Lung (tissue), 12 donors: ENCODE measurements around the gene TOM1L2. TPM values are rescaled to one million over a fixed set of nuclear protein-coding genes. Genes with fewer than 3 reads are reported as not detected.

Source experiments
- ATAC-seq: fragments of 200-7000 bp; cut with Tn5 transposase; one replicate; pipeline ENCODE4 v1.9.1; 2020; ENCODE audit warnings: moderate number of reproducible peaks; ENCODE audit not compliant: insufficient read depth, low FRiP score
- DNase-seq, 3 donors: peaks; one replicate each; pipeline ENCODE4 v3.0.0-alpha.2; 2013 to 2017
- H3K27ac ChIP-seq, 2 donors: one replicate each; pipeline ENCODE4 v1.5.1; 2013; ENCODE audit warnings: mild to moderate bottlenecking in 2 of 2, moderate library complexity in 2 of 2, control low read depth in 1 of 2, inconsistent platforms in 1 of 2, low read depth in 1 of 2, low read length in 1 of 2
- H3K27me3 ChIP-seq, 3 donors: one replicate each; pipeline ENCODE4 v1.5.1; 2013; ENCODE audit warnings: low read length in 2 of 3; ENCODE audit not compliant: control insufficient read depth in 3 of 3, insufficient read depth in 3 of 3
- H3K36me3 ChIP-seq, 4 donors: one replicate each; pipeline ENCODE4 v1.5.1; 2013; ENCODE audit warnings: low read length in 4 of 4, mild to moderate bottlenecking in 1 of 4, moderate library complexity in 1 of 4; ENCODE audit not compliant: control insufficient read depth in 4 of 4, insufficient read depth in 4 of 4
- H3K4me1 ChIP-seq, 5 donors: one replicate each; pipeline ENCODE4 v1.5.1; 2013; ENCODE audit warnings: low read length in 5 of 5, mild to moderate bottlenecking in 2 of 5, moderate library complexity in 1 of 5; ENCODE audit not compliant: control insufficient read depth in 5 of 5, insufficient read depth in 5 of 5
- H3K4me3 ChIP-seq: one replicate; pipeline ENCODE4 v1.5.1; 2013; ENCODE audit warnings: mild to moderate bottlenecking, control low read depth, moderate library complexity
- H3K9ac ChIP-seq, 2 donors: one replicate each; pipeline ENCODE4 v1.5.1; 2013; ENCODE audit warnings: low read length in 2 of 2, control low read depth in 1 of 2; ENCODE audit not compliant: insufficient read depth in 1 of 2
- H3K9me3 ChIP-seq, 4 donors: one replicate each; pipeline ENCODE4 v1.5.1; 2013; ENCODE audit warnings: low read length in 3 of 4, mild to moderate bottlenecking in 1 of 4, moderate library complexity in 1 of 4; ENCODE audit not compliant: control insufficient read depth in 4 of 4, insufficient read depth in 3 of 4
- WGBS, 2 donors: extraction: QIAGEN DNeasy Blood & Tissue Kit; methylation state at CpG; one replicate each; pipeline ENCODE4 v1.1.7; 2013; 5-methylcytosine and 5-hydroxymethylcytosine counted together
- polyA plus RNA-seq, 2 donors: library from polyadenylated mRNA; stranded (reverse); fragments of 200-250 nt; gene quantifications; one replicate each; pipeline ENCODE4 v1.2.1, GENCODE V29; 2013
- total RNA-seq, 2 donors: library from RNA; depleted of rRNA in 1 of 2; stranded (reverse); fragments of >200 nt in 1 of 2; gene quantifications; one replicate each; pipeline ENCODE4 v1.2.1, GENCODE V29; 2014 to 2021
- TF ChIP-seq, protein P1 (sequence below): IDR thresholded peaks from 2 replicates; pipeline ENCODE4 v1.5.1; 2012; ENCODE audit warnings: mild to moderate bottlenecking; ENCODE audit errors: control extremely low read depth, extremely low read depth
- donor health status: control.
- donor health status: control.
- donor health status: Bipolar disorder and iron deficiency.
- donor health status: healthy.
- donor health status: DM: yes; HTN: yes; CAD: no.

Gene TOM1L2
- total and polyA plus RNA-seq, 4 donors = 21.5 to 56.5 (median 35.8) TPM

DNA sequence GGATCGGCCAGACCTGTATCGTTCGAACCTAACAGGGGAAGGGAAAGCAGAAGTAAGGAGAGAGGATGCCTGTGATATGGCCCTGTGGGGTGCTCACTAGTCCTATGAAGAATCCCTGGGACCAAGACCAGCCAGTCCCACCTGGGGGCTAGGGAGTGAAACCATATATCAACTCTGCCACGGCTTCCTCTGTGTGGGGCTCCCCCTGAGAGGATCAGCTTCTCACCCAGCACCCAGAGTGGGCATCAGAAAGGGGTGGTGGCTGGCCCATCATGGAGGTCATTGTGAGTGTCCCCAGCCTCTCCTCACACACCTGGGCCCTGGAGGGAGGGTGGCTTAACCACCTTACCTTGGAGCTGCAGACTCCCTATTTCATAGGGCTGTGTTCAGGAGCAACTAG is 105.3 kb downstream of the TOM1L2 start:
- H3K4me1 ChIP-seq = peaks cover 0 to 20% (median 5%) of the 10 kb centered on the region in 5 donors
- H3K27ac ChIP-seq = no peak overlapping the region
- H3K27me3 ChIP-seq = no peaks in the 10 kb centered on the region
- no peaks in the 10 kb centered on the region for H3K9me3 ChIP-seq
- no peak for DNase-seq
- ATAC-seq = no peak
- H3K9ac ChIP-seq = no peak overlapping the region
- peaks cover 2 to 20% (median 14%) of the 10 kb centered on the region in 4 donors for H3K36me3 ChIP-seq
- WGBS, 2 donors = 88 to 95% methylated on average over 4 of the region's 4 CpGs
- TF ChIP-seq, protein P1, sequence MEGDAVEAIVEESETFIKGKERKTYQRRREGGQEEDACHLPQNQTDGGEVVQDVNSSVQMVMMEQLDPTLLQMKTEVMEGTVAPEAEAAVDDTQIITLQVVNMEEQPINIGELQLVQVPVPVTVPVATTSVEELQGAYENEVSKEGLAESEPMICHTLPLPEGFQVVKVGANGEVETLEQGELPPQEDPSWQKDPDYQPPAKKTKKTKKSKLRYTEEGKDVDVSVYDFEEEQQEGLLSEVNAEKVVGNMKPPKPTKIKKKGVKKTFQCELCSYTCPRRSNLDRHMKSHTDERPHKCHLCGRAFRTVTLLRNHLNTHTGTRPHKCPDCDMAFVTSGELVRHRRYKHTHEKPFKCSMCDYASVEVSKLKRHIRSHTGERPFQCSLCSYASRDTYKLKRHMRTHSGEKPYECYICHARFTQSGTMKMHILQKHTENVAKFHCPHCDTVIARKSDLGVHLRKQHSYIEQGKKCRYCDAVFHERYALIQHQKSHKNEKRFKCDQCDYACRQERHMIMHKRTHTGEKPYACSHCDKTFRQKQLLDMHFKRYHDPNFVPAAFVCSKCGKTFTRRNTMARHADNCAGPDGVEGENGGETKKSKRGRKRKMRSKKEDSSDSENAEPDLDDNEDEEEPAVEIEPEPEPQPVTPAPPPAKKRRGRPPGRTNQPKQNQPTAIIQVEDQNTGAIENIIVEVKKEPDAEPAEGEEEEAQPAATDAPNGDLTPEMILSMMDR = no peak
- H3K4me3 ChIP-seq = no peak overlapping the region

DNA sequence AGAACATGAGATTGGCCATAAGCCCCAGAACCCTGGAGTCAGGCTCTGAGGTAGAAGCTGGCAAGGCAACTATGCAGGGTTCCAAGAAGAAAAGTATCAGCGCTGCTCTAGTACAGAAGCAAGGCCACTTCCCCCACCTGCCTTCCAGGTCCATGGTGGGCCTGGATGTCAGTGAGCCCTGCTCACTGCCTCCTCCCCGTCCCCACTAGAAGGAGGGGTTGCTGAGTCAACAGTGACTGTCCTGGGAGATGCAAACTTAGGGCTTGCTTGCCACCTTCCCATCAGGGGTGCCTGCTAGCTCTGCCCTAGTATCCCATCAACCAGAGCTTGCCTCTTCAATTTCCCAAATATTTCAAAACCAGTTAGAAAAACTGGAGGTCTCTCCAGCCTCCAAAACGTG is 105.8 kb downstream of the TOM1L2 start:
- Histone ChIP-seq H3K27me3 (no peaks in the 10 kb centered on the region), H3K4me1 (peaks cover 0 to 20% (median 5%) of the 10 kb centered on the region in 5 donors), H3K4me3 (no peak overlapping the region), H3K36me3 (peaks cover 2 to 20% (median 14%) of the 10 kb centered on the region in 4 donors), H3K9me3 (no peaks in the 10 kb centered on the region), H3K27ac (no peak overlapping the region), H3K9ac (no peak overlapping the region)
- TF ChIP-seq, protein P1 = no peak
- ATAC-seq = no peak
- WGBS, 2 donors = 93 to 95% methylated on average over 3 of the region's 3 CpGs
- DNase-seq = no peak

DNA sequence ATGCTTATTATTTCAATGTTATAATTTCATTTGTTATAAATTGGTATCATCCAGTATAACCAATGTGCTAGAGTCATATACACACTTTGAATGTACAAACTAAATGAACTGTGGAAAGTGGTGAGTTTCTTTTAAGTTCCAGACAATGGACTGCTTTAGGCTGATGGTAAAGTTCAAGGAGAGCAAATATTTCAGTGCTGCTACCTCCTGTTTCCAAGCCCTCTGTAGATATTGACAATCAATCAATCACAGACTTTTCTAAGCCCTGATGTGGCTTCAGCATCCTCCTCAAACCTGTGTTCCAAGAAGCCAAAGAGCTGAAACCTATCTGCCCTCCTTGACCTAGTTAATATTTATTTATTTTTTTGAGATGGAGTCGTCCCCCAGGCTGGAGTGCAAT is 107.2 kb downstream of the TOM1L2 start:
- no peaks in the 10 kb centered on the region for H3K9me3 ChIP-seq
- no peak overlapping the region for H3K4me3 ChIP-seq
- no peak overlapping the region for H3K9ac ChIP-seq
- no peak for ATAC-seq
- H3K27me3 ChIP-seq = no peaks in the 10 kb centered on the region
- H3K4me1 ChIP-seq = peaks cover 0 to 28% (median 9%) of the 10 kb centered on the region in 5 donors
- 83 to 88% methylated on average over 1 of the region's 1 CpG for WGBS, 2 donors
- H3K36me3 ChIP-seq = peaks cover 2 to 25% (median 14%) of the 10 kb centered on the region in 4 donors
- TF ChIP-seq, protein P1 = no peak
- no peak overlapping the region for H3K27ac ChIP-seq
- DNase-seq = no peak

DNA sequence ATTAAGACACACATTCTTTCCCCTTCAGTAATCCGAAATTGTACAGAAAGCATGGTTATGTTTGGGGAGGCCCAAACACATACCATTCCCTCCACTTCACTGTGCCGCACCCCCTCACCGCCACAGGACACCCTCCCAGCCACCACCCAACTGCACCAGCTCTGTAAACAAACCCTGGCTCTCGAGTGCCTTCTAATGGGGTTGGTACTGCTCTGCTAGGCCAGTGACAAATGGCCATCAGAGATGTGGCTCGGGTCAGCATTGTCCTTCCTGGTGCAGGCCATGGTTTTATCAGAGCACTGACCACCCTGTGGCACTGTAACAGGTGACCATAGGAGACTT is 111.5 kb downstream of the TOM1L2 start:
- no peak overlapping the region for H3K9ac ChIP-seq
- no peaks in the 10 kb centered on the region for H3K9me3 ChIP-seq
- no peaks in the 10 kb centered on the region for H3K27me3 ChIP-seq
- ATAC-seq (peak; percentile 75), DNase-seq (no peak)
- H3K36me3 ChIP-seq = peaks cover 0 to 9% (median 3%) of the 10 kb centered on the region in 4 donors
- WGBS, 2 donors = 53 to 73% methylated on average over 5 of the region's 5 CpGs
- TF ChIP-seq, protein P1 = no peak
- H3K4me3 ChIP-seq = no peak overlapping the region
- H3K4me1 ChIP-seq = peaks cover 0 to 14% (median 9%) of the 10 kb centered on the region in 5 donors
- peak overlapping the region in 1 of 2 donors; percentile 60 for H3K27ac ChIP-seq
